GM12892 (cell line): ENCODE results near the gene GPR78.

Source experiments
- POLR2A ChIP-seq: IDR thresholded peaks from 2 replicates; pipeline ENCODE4 v1.6.1; 2011; ENCODE audit warnings: low read depth, low read length, control low read depth
- POLR2AphosphoS5 ChIP-seq: IDR thresholded peaks from 2 replicates; pipeline ENCODE4 v1.6.1; 2011; ENCODE audit warnings: low read depth, low read length, control low read depth

DNA sequence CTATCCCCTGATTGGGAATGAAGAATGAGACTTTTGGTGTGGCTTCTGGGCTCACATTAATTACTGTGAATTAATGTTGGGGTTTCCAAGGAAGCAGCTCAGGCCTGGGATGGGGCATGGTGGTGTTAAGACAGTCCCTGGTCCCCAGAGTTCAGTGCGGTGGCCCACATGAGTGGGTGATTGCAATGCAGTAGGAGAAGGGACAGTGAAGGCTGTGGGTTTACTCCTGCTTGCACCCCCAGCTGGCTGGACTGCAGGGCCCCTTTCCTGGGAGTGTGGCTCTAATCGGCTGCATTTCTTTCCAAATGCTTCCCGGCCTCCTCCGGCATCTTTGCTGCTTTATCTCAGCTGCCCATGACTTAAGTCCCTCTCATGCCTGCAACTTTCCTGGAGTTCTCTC lies 28.2 kb upstream of the GPR78 start:
- TF ChIP-seq POLR2A = no peak
- no peak for TF ChIP-seq POLR2AphosphoS5
